OCI-LY1 (cell line): ENCODE measurements around the gene TANGO6.

Source experiments
- H2AFZ ChIP-seq: fragments of 200-600 bp; sonication (generic), shearing (Covaris generic); 2 replicates; pipeline ENCODE4 v1.6.0; 2014; ENCODE audit warnings: antibody characterized with exemption, mild to moderate bottlenecking, low read length
- H3F3A ChIP-seq: fragments of 200-600 bp; sonication (generic), shearing (Covaris generic); 2 replicates; pipeline ENCODE4 v1.6.0; 2014; ENCODE audit warnings: mild to moderate bottlenecking, antibody characterized with exemption, low read length, moderate library complexity; ENCODE audit not compliant: insufficient read depth
- H3K27ac ChIP-seq: fragments of 200-600 bp; sonication (generic); 2 replicates; pipeline ENCODE4 v1.5.1; 2014; ENCODE audit warnings: low read length, mixed run types, mild to moderate bottlenecking, low read depth; ENCODE audit not compliant: poor library complexity, severe bottlenecking
- H3K27me3 ChIP-seq: fragments of 200-600 bp; sonication (generic); 2 replicates; pipeline ENCODE4 v1.6.0; 2014; ENCODE audit warnings: antibody characterized with exemption, mild to moderate bottlenecking, low read length, moderate library complexity; ENCODE audit not compliant: insufficient read depth
- H3K36me3 ChIP-seq: fragments of 200-600 bp; sonication (generic); 2 replicates; pipeline ENCODE4 v1.6.1; 2014; ENCODE audit warnings: mild to moderate bottlenecking, antibody characterized with exemption, low read length, moderate library complexity, mixed read lengths; ENCODE audit not compliant: insufficient read depth
- H3K4me1 ChIP-seq: fragments of 200-600 bp; sonication (generic); 2 replicates; pipeline ENCODE4 v1.5.1; 2014; ENCODE audit warnings: mild to moderate bottlenecking, low read length, moderate library complexity; ENCODE audit not compliant: insufficient read depth, severe bottlenecking
- H3K4me2 ChIP-seq: fragments of 200-600 bp; sonication (generic), shearing (Covaris generic); 2 replicates; pipeline ENCODE4 v1.6.1; 2014; ENCODE audit warnings: low read length
- H3K4me3 ChIP-seq: fragments of 200-600 bp; sonication (generic); 2 replicates; pipeline ENCODE4 v1.5.1; 2014; ENCODE audit warnings: low read length, low read depth, mild to moderate bottlenecking, mixed read lengths; ENCODE audit not compliant: poor library complexity, severe bottlenecking
- H3K79me2 ChIP-seq: fragments of 200-600 bp; shearing (Covaris generic); 2 replicates; pipeline ENCODE4 v1.6.1; 2016; ENCODE audit warnings: mixed run types, low read length, mixed read lengths; ENCODE audit not compliant: insufficient read depth
- H3K9ac ChIP-seq: fragments of 200-600 bp; sonication (generic), shearing (Covaris generic); 2 replicates; pipeline ENCODE4 v1.6.1; 2014; ENCODE audit warnings: mild to moderate bottlenecking, low read length, mixed read lengths
- H3K9me2 ChIP-seq: fragments of 200-600 bp; sonication (generic), shearing (Covaris generic); 2 replicates; pipeline ENCODE4 v1.6.1; 2014; ENCODE audit warnings: low read depth, mild to moderate bottlenecking, low read length, mixed read lengths
- H3K9me3 ChIP-seq: fragments of 200-600 bp; shearing (Covaris generic); 2 replicates; pipeline ENCODE4 v1.6.1; 2014; ENCODE audit warnings: low read length, mixed read lengths
- H4K20me1 ChIP-seq: fragments of 200-600 bp; sonication (generic), shearing (Covaris generic); 2 replicates; pipeline ENCODE4 v1.6.0; 2016; ENCODE audit warnings: mild to moderate bottlenecking, low read length; ENCODE audit not compliant: insufficient read depth
- EZH2 ChIP-seq: fragments of 200-600 bp; sonication (generic), shearing (Covaris generic); IDR thresholded peaks from 2 replicates; pipeline ENCODE4 v1.8.0; 2017; ENCODE audit warnings: borderline replicate concordance, mixed run types, mild to moderate bottlenecking, antibody characterized with exemption, low read length, moderate library complexity, mixed read lengths
- TF ChIP-seq, protein P1 (sequence below): fragments of 200-600 bp; sonication (generic), shearing (Covaris generic); IDR thresholded peaks from 2 replicates; pipeline ENCODE4 v1.5.1; 2017; ENCODE audit warnings: mild to moderate bottlenecking, antibody characterized with exemption, low read length, moderate library complexity, mixed read lengths

Gene TANGO6

DNA sequence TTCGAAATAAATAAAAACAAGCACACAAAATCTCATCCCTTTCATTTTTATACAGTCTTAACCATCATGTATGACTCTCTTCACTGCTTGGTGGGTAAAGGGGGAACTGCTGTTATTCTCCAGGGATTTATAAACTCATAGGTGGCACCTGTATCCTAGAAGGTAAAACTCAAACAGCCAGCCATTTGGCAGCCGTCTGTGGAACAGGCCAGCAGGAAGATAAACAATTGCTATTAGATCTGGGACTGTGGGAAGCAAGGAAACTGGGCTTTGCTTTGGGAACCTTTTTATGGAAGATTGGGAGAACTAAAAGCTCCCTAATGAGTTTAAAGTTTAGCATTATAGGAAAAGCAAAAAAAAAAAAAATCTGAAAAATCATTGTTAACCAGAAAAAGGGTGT, 126.0 kb downstream of the TANGO6 start:
- H3K27ac ChIP-seq, result no peak overlapping the region
- H3K27me3 ChIP-seq, result no peaks in the 10 kb centered on the region
- no peaks in the 10 kb centered on the region for H3K36me3 ChIP-seq
- no peaks in the 10 kb centered on the region for H3K4me1 ChIP-seq
- no peak for TF ChIP-seq EZH2
- TF ChIP-seq, protein P1, sequence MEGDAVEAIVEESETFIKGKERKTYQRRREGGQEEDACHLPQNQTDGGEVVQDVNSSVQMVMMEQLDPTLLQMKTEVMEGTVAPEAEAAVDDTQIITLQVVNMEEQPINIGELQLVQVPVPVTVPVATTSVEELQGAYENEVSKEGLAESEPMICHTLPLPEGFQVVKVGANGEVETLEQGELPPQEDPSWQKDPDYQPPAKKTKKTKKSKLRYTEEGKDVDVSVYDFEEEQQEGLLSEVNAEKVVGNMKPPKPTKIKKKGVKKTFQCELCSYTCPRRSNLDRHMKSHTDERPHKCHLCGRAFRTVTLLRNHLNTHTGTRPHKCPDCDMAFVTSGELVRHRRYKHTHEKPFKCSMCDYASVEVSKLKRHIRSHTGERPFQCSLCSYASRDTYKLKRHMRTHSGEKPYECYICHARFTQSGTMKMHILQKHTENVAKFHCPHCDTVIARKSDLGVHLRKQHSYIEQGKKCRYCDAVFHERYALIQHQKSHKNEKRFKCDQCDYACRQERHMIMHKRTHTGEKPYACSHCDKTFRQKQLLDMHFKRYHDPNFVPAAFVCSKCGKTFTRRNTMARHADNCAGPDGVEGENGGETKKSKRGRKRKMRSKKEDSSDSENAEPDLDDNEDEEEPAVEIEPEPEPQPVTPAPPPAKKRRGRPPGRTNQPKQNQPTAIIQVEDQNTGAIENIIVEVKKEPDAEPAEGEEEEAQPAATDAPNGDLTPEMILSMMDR, result no peak
- H3K9me3 ChIP-seq, result no peaks in the 10 kb centered on the region
- H3F3A ChIP-seq, result no peaks in the 10 kb centered on the region
- no peaks in the 10 kb centered on the region for H3K9me2 ChIP-seq
- no peak overlapping the region for H3K9ac ChIP-seq
- H3K79me2 ChIP-seq, result no peaks in the 10 kb centered on the region
- no peaks in the 10 kb centered on the region for H4K20me1 ChIP-seq
- no peak overlapping the region for H2AFZ ChIP-seq
- no peak overlapping the region for H3K4me3 ChIP-seq
- no peak overlapping the region for H3K4me2 ChIP-seq

DNA sequence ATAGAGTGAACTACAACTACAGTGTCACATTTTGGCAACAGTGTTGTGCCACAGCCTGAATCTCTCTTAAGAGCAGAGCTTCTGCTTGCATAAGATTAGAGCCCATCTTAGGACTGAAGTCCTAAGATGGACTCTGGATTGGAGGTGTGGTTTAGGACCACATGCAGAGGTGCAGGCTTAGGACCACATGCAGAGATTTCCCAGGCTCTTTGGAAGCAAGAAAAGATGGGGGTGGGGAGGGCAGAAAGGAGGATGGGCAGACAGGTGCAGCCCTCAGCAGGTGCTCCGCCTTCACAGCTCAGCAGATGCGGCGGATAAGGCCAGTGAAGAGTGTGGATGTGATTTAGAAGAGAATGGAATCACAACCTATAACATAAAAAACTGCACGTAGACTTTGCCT, 128.7 kb downstream of the TANGO6 start:
- no peak overlapping the region for H3K4me2 ChIP-seq
- H3K27me3 ChIP-seq, result no peaks in the 10 kb centered on the region
- no peak overlapping the region for H3K27ac ChIP-seq
- no peaks in the 10 kb centered on the region for H3K4me1 ChIP-seq
- H3K9ac ChIP-seq, result no peak overlapping the region
- H3K9me3 ChIP-seq, result no peaks in the 10 kb centered on the region
- H3K9me2 ChIP-seq, result no peaks in the 10 kb centered on the region
- no peak overlapping the region for H2AFZ ChIP-seq
- no peaks in the 10 kb centered on the region for H4K20me1 ChIP-seq
- no peak overlapping the region for H3K4me3 ChIP-seq
- TF ChIP-seq, protein P1, result no peak
- TF ChIP-seq EZH2, result no peak
- no peaks in the 10 kb centered on the region for H3F3A ChIP-seq
- H3K36me3 ChIP-seq, result peaks cover 9% of the 10 kb centered on the region; the same call in 1 of the 2 replicates
- no peaks in the 10 kb centered on the region for H3K79me2 ChIP-seq

DNA sequence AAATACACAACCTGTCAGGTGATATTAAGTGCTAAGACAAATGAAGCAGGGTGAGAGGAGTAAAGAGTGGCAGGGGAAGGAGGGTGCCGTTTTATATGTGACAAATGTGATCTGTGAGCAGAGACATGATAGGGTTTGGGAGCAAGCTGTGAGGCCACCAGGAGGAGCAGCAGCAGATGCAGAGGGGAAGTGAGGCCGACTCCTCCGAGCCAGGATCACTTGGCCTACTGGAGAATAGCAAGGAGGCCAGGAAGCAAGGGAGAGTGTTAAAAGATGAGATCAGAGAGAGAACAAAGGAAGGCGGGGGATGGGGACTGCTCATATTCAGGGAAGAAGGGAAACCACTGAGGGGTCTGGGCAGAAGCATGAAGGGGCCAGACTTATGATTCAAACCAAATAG, 129.4 kb downstream of the TANGO6 start:
- H3K27ac ChIP-seq, result no peak overlapping the region
- H3K36me3 ChIP-seq, result peaks cover 9% of the 10 kb centered on the region; the same call in 1 of the 2 replicates
- no peak overlapping the region for H3K9ac ChIP-seq
- no peak overlapping the region for H3K4me3 ChIP-seq
- H3K4me1 ChIP-seq, result no peaks in the 10 kb centered on the region
- no peaks in the 10 kb centered on the region for H3K27me3 ChIP-seq
- no peak overlapping the region for H2AFZ ChIP-seq
- H4K20me1 ChIP-seq, result no peaks in the 10 kb centered on the region
- TF ChIP-seq, protein P1, result no peak
- no peak for TF ChIP-seq EZH2
- H3K9me2 ChIP-seq, result no peaks in the 10 kb centered on the region
- H3K79me2 ChIP-seq, result no peaks in the 10 kb centered on the region
- H3K9me3 ChIP-seq, result no peaks in the 10 kb centered on the region
- H3F3A ChIP-seq, result no peaks in the 10 kb centered on the region
- no peak overlapping the region for H3K4me2 ChIP-seq
